ENCODE results near the gene AGPS. TPM values are rescaled to one million over a fixed set of nuclear protein-coding genes. Genes with fewer than 3 reads are reported as not detected.

Gene AGPS
- total RNA-seq, 1 experiment from 2014 or later, result 69.9 TPM

GRCh38 chr2:177541258-177541991, 148.9 kb downstream of the AGPS start:
- no peak for DNase-seq
- H3K9me3 Mint-ChIP-seq (ENCODE audit: low read depth, unreplicated experiment), result no peaks in the 10 kb centered on the region
- intact Hi-C loops (cut with micrococcal nuclease; ENCODE audit: unreplicated experiment), result no loop called here
- no peaks in the 10 kb centered on the region for H3K4me1 Mint-ChIP-seq (ENCODE audit: low read depth, unreplicated experiment)
- TF ChIP-seq CTCF (IDR thresholded peaks at IDR 0.05; ENCODE audit: unreplicated experiment), result no peak
- H3K27ac Mint-ChIP-seq (ENCODE audit: unreplicated experiment), result no peak overlapping the region
- peaks cover 8% of the 10 kb centered on the region for H3K36me3 Mint-ChIP-seq (ENCODE audit: insufficient read depth, unreplicated experiment)
- H3K27me3 Mint-ChIP-seq (ENCODE audit: unreplicated experiment), result no peaks in the 10 kb centered on the region
- CTCF ChIA-PET, result interaction anchor here (1.5 kb wide), 1 partner anchor 63 kb away, joined by 3 read pairs; no protein-coding TSS in a partner anchor
- H3K4me3 Mint-ChIP-seq (ENCODE audit: low read depth, unreplicated experiment), result no peak overlapping the region
- no TSS peak for BruUV-seq (replicated peaks)

GRCh38 chr2:177542396-177542795, 149.8 kb downstream of the AGPS start:
- no peak for TF ChIP-seq CTCF (IDR thresholded peaks at IDR 0.05; ENCODE audit: unreplicated experiment)
- no peaks in the 10 kb centered on the region for H3K9me3 Mint-ChIP-seq (ENCODE audit: low read depth, unreplicated experiment)
- H3K4me1 Mint-ChIP-seq (ENCODE audit: low read depth, unreplicated experiment), result no peaks in the 10 kb centered on the region
- intact Hi-C loops (cut with micrococcal nuclease; ENCODE audit: unreplicated experiment), result no loop called here
- H3K36me3 Mint-ChIP-seq (ENCODE audit: insufficient read depth, unreplicated experiment), result peaks cover 9% of the 10 kb centered on the region
- H3K4me3 Mint-ChIP-seq (ENCODE audit: low read depth, unreplicated experiment), result no peak overlapping the region
- no TSS peak for BruUV-seq (replicated peaks)
- CTCF ChIA-PET, result no interaction called here
- no peak overlapping the region for H3K27ac Mint-ChIP-seq (ENCODE audit: unreplicated experiment)
- DNase-seq, result no peak
- no peaks in the 10 kb centered on the region for H3K27me3 Mint-ChIP-seq (ENCODE audit: unreplicated experiment)

GRCh38 chr2:177543007-177543760, 150.6 kb downstream of the AGPS start:
- Mint-ChIP-seq H3K4me3 (ENCODE audit: low read depth, unreplicated experiment) (no peak overlapping the region), H3K36me3 (ENCODE audit: insufficient read depth, unreplicated experiment) (peaks cover 9% of the 10 kb centered on the region), H3K4me1 (ENCODE audit: low read depth, unreplicated experiment) (no peaks in the 10 kb centered on the region), H3K27me3 (ENCODE audit: unreplicated experiment) (no peaks in the 10 kb centered on the region), H3K9me3 (ENCODE audit: low read depth, unreplicated experiment) (no peaks in the 10 kb centered on the region), H3K27ac (ENCODE audit: unreplicated experiment) (no peak overlapping the region)
- BruUV-seq (replicated peaks), result no TSS peak
- TF ChIP-seq CTCF (IDR thresholded peaks at IDR 0.05; ENCODE audit: unreplicated experiment), result no peak
- intact Hi-C loops (cut with micrococcal nuclease; ENCODE audit: unreplicated experiment), result no loop called here
- no peak for DNase-seq
- CTCF ChIA-PET, result no interaction called here

- intact Hi-C loops (cut with micrococcal nuclease; ENCODE audit: unreplicated experiment), result no loop called here
- H3K4me1 Mint-ChIP-seq (ENCODE audit: low read depth, unreplicated experiment), result no peaks in the 10 kb centered on the region
- H3K4me3 Mint-ChIP-seq (ENCODE audit: low read depth, unreplicated experiment), result no peak overlapping the region
- no peak for TF ChIP-seq CTCF (IDR thresholded peaks at IDR 0.05; ENCODE audit: unreplicated experiment)
- no peak for DNase-seq
- H3K27me3 Mint-ChIP-seq (ENCODE audit: unreplicated experiment), result no peaks in the 10 kb centered on the region
- CTCF ChIA-PET, result interaction anchor here (0.9 kb wide), 1 partner anchor 35 kb away, joined by 3 read pairs; no protein-coding TSS in a partner anchor
- BruUV-seq (replicated peaks), result no TSS peak
- no peaks in the 10 kb centered on the region for H3K9me3 Mint-ChIP-seq (ENCODE audit: low read depth, unreplicated experiment)
- peaks cover 9% of the 10 kb centered on the region for H3K36me3 Mint-ChIP-seq (ENCODE audit: insufficient read depth, unreplicated experiment)
- H3K27ac Mint-ChIP-seq (ENCODE audit: unreplicated experiment), result no peak overlapping the region
These were observed 152.6 kb downstream of the AGPS start for GRCh38 chr2:177545143-177545542.
